Left ventricle myocardium inferior (tissue), 1 donor: ENCODE measurements around the gene ABCA7. TPM values are rescaled to one million over a fixed set of nuclear protein-coding genes. Genes with fewer than 3 reads are reported as not detected.

ENCODE experiments used
- DNase-seq: peaks from one replicate; pipeline ENCODE4 v3.0.0-alpha.2; 2020
- H3K27ac ChIP-seq: fragments of 200-600 bp; replicated peaks from 2 replicates; pipeline ENCODE4 v1.8.0; 2021
- H3K27me3 ChIP-seq: fragments of 200-600 bp; 2 replicates; pipeline ENCODE4 v1.8.0; 2021; ENCODE audit warnings: low read depth
- H3K36me3 ChIP-seq: fragments of 200-600 bp; 2 replicates; pipeline ENCODE4 v1.8.0; 2021
- H3K4me1 ChIP-seq: fragments of 200-600 bp; 2 replicates; pipeline ENCODE4 v1.8.0; 2021
- H3K4me3 ChIP-seq: fragments of 200-600 bp; 2 replicates; pipeline ENCODE4 v1.8.0; 2021; ENCODE audit warnings: mild to moderate bottlenecking, moderate library complexity
- H3K9me3 ChIP-seq: fragments of 200-600 bp; replicated peaks from 2 replicates; pipeline ENCODE4 v1.8.0; 2021
- intact Hi-C: fragments of 100-400 bp; cut with micrococcal nuclease; formaldehyde crosslinking; loops from one replicate; pipeline ENCODE4 v1.11.0; 2022
- total RNA-seq: library from RNA; stranded (reverse); fragmentation: NEBNext Ultra II Directional; extraction: Animal tissue kit (Norgen Biotek cat#: 25700); gene quantifications from one replicate; pipeline ENCODE4 v1.2.1, GENCODE V29; 2021
- TF ChIP-seq, protein P1 (sequence below): fragments of 200-600 bp; IDR thresholded peaks from 2 replicates; pipeline ENCODE4 v1.8.0; 2021; ENCODE audit warnings: antibody characterized with exemption, mild to moderate bottlenecking, borderline replicate concordance
- donor health status: DM: no; HTN: yes; CAD: no; lungs with severe emphysema.

Gene ABCA7
- total RNA-seq, 1 donor from 2014 or later = 9.3 TPM

DNA sequence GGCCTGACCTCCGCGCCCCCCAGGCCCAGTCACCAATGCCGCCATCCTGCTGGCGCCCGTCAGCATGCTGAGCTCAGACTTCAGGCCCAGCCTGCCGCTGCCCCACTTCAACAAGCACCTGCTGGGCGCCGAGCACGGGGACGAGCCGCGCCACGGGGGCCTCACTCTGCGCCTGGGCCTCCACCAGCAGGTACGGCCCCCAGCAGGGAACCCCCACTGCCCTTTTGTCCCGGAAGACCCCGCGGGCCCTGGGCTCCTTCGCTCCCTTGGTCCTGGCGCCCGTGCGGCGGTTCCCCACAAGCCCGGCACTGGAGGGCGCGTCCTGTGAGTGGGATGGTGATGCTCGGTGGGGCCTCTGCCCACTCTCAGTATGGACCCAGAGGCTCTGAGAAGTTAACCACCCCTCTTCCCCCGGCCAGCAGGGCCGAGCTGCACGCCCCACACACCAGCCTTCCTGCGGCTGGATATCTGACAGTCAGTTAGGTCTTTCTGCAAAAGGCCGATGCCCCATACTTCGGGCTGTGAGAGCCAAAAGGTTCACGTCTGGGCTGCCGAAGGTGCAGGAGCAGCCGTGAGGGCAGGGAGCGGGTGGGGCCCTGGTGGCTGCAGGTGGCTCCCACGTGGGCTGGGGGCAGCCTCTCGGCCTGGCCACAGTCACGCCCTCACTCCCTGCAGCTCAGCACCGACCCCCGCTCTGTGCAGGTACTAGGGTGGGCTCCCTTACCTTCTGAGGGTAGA, 47.8 kb upstream of the ABCA7 start:
- H3K9me3 ChIP-seq = no peaks in the 10 kb centered on the region
- no peak overlapping the region for H3K27ac ChIP-seq
- peaks cover 52% of the 10 kb centered on the region for H3K36me3 ChIP-seq
- H3K27me3 ChIP-seq = peaks cover 23% of the 10 kb centered on the region
- DNase-seq = no peak
- H3K4me3 ChIP-seq = no peak overlapping the region
- H3K4me1 ChIP-seq = peaks cover 11% of the 10 kb centered on the region
- intact Hi-C loops = no loop called here
- TF ChIP-seq, protein P1, sequence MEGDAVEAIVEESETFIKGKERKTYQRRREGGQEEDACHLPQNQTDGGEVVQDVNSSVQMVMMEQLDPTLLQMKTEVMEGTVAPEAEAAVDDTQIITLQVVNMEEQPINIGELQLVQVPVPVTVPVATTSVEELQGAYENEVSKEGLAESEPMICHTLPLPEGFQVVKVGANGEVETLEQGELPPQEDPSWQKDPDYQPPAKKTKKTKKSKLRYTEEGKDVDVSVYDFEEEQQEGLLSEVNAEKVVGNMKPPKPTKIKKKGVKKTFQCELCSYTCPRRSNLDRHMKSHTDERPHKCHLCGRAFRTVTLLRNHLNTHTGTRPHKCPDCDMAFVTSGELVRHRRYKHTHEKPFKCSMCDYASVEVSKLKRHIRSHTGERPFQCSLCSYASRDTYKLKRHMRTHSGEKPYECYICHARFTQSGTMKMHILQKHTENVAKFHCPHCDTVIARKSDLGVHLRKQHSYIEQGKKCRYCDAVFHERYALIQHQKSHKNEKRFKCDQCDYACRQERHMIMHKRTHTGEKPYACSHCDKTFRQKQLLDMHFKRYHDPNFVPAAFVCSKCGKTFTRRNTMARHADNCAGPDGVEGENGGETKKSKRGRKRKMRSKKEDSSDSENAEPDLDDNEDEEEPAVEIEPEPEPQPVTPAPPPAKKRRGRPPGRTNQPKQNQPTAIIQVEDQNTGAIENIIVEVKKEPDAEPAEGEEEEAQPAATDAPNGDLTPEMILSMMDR = no peak

DNA sequence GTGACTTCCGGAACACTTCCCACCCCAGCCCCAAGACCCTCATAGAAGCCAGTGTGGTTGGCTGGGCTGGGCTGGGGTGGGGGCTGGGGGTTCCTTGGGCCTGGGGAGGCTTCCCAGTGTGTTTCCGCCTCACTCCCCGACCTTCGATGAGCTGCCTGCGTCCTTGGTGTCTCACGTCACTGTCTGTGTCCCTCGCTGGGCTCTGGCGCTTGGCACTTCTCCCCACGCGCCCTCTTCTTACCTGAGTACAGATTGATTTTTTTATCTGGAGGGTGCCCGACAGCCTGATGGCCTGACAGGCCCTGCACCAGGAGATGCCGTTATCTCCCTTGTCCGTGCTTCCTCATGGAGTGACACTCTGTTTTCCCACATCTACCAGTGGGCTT, 47.2 kb upstream of the ABCA7 start:
- TF ChIP-seq, protein P1 = no peak
- H3K9me3 ChIP-seq = no peaks in the 10 kb centered on the region
- intact Hi-C loops = no loop called here
- H3K27me3 ChIP-seq = peaks cover 29% of the 10 kb centered on the region
- peaks cover 49% of the 10 kb centered on the region for H3K36me3 ChIP-seq
- H3K27ac ChIP-seq = no peak overlapping the region
- no peak overlapping the region for H3K4me3 ChIP-seq
- peaks cover 11% of the 10 kb centered on the region for H3K4me1 ChIP-seq
- DNase-seq = no peak

DNA sequence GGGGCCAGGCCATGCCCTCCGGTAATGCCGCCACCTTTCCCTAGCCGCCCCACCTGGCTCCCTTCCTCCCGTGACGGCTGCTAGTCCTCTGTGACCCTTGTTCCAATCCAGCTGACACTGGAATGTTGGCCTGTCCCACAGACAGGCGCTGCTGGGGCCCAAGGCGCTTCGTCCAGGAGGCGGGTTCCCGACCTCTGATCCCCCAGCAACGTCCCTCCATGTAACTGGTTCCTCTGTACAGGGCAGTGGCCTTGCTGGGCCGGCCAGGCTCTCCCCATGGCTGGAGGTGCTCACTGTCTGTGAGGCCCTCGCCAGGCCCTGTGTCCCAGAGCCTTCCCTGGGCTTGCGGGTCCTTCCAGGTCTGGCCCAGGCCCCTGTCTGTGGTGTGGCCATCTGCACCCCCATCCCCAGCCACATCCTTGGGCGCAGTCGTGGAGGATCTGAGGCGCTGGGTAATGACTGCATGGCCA, 46.5 kb upstream of the ABCA7 start:
- no peak for DNase-seq
- TF ChIP-seq, protein P1 = no peak
- peaks cover 11% of the 10 kb centered on the region for H3K4me1 ChIP-seq
- no peak overlapping the region for H3K27ac ChIP-seq
- peaks cover 36% of the 10 kb centered on the region for H3K27me3 ChIP-seq
- no peak overlapping the region for H3K4me3 ChIP-seq
- peaks cover 45% of the 10 kb centered on the region for H3K36me3 ChIP-seq
- intact Hi-C loops = no loop called here
- H3K9me3 ChIP-seq = no peaks in the 10 kb centered on the region

DNA sequence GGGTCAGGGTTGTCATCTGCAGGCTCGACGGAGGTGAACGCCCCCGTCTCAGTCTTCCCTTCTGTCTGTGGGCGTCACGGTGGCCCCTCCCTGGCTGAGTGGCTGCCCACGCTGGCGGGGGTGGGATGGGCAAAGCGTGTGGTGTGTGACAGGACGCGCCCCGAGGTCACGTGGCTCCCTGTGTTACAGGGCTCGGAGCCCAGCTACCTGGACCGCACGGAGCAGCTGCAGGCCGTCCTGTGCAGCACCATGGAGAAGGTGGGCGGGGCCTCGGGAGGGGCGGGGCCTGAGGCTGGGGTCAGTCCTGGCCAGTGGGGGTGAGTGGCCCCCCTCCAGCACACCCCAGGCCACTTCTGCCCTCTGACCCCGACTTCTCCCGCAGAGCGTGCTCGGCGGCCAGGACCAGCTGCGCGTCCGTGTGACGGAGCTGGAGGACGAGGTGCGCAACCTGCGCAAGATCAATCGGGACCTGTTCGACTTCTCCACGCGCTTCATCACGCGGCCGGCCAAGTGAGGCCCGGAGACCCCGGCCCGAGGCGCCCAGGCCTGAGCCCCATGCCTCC, 46.0 kb upstream of the ABCA7 start:
- Histone ChIP-seq H3K9me3 (no peaks in the 10 kb centered on the region), H3K4me3 (no peak overlapping the region), H3K27ac (no peak overlapping the region), H3K4me1 (peaks cover 11% of the 10 kb centered on the region), H3K27me3 (peaks cover 41% of the 10 kb centered on the region), H3K36me3 (peaks cover 41% of the 10 kb centered on the region)
- no peak for DNase-seq
- intact Hi-C loops = no loop called here
- TF ChIP-seq, protein P1 = no peak

DNA sequence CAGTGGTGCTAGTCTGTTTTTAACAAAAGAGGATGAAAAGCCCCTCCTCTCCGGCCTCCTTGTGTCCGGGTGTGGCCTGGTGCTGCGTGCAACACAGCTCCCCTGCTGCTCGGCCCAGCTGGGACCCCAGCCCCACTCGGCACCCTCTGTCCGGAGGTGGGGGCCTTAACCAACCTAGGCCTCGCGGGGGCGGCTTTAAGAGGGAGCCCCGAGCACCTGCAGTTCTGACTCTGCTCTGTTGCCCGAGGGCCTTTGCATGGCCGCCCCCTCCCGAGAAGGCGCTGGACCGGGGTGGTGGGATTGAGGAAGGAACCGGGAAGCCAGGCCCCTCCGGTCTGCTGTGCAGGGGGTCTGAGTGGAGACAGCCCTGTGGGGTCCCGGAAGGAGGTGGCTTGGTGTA, 45.4 kb upstream of the ABCA7 start:
- Histone ChIP-seq H3K27ac (no peak overlapping the region), H3K4me3 (no peak overlapping the region), H3K27me3 (peaks cover 47% of the 10 kb centered on the region), H3K9me3 (no peaks in the 10 kb centered on the region), H3K36me3 (peaks cover 37% of the 10 kb centered on the region), H3K4me1 (peaks cover 11% of the 10 kb centered on the region)
- TF ChIP-seq, protein P1 = no peak
- intact Hi-C loops = no loop called here
- no peak for DNase-seq
